HT-29 (cell line): ENCODE results near the gene POTEB3. TPM values are rescaled to one million over a fixed set of nuclear protein-coding genes. Genes with fewer than 3 reads are reported as not detected.
"Not testable (repeated sequence)": the region's sequence is repeated elsewhere in the genome, so short reads cannot be mapped to it uniquely, and the experiment has no call there.

ENCODE experiments used
- DNase-seq: peaks from one replicate; pipeline ENCODE4 v3.0.0-alpha.2; 2015; ENCODE audit warnings: low spot score
- small RNA-seq: library from RNA; depleted of rRNA; stranded (forward); fragments of <200 nt; gene quantifications from one replicate; pipeline ENCODE3, GENCODE V24; 2014
- total RNA-seq: library from RNA; depleted of rRNA; stranded (reverse); fragments of >200 nt; shearing (Covaris generic); gene quantifications from 2 replicates; pipeline ENCODE4 v1.2.3, GENCODE V29; 2014; rRNA removed

POTEB3 gene
- total RNA-seq = not detected in 2 replicates

GRCh38 chr15:21440399-21440798, at the start of gene POTEB3:
POTEB3 (minus strand) TSS chr15:21440499; CDS start chr15:21440011, 488 bp downstream.
- not testable (repeated sequence) for DNase-seq

GRCh38 chr15:21453683-21454082, 13.4 kb upstream of the POTEB3 start:
- DNase-seq = not testable (repeated sequence)

- DNase-seq = not testable (repeated sequence)
These were observed 11.7 kb upstream of the POTEB3 start for GRCh38 chr15:21451920-21452563.

- DNase-seq = not testable (repeated sequence)
These were observed 11.2 kb upstream of the POTEB3 start for GRCh38 chr15:21451487-21451886.

- DNase-seq = not testable (repeated sequence)
These were observed 32.9 kb downstream of the POTEB3 start for GRCh38 chr15:21407366-21407765.

- not testable (repeated sequence) for DNase-seq
These were observed 38.8 kb downstream of the POTEB3 start for GRCh38 chr15:21401531-21401930.

- not testable (repeated sequence) for DNase-seq
These were observed 41.2 kb downstream of the POTEB3 start for GRCh38 chr15:21399111-21399510.

GRCh38 chr15:21398511-21398910, 41.8 kb downstream of the POTEB3 start:
- not testable (repeated sequence) for DNase-seq

- DNase-seq = not testable (repeated sequence)
These were observed 42.6 kb downstream of the POTEB3 start for GRCh38 chr15:21397656-21398055.

- not testable (repeated sequence) for DNase-seq
These were observed 43.1 kb downstream of the POTEB3 start for GRCh38 chr15:21397186-21397585.

GRCh38 chr15:21385961-21386360, 54.3 kb downstream of the POTEB3 start:
- not testable (repeated sequence) for DNase-seq

- not testable (repeated sequence) for DNase-seq
These were observed 56.3 kb downstream of the POTEB3 start for GRCh38 chr15:21383866-21384485.

- DNase-seq = not testable (repeated sequence)
These were observed 66.6 kb downstream of the POTEB3 start for GRCh38 chr15:21373682-21374081.

- DNase-seq = not testable (repeated sequence)
These were observed 71.1 kb downstream of the POTEB3 start for GRCh38 chr15:21369177-21369576.

GRCh38 chr15:21368625-21369024, 71.7 kb downstream of the POTEB3 start:
- not testable (repeated sequence) for DNase-seq

Small RNA genes within 50 kb of the gene (small RNA-seq; reads per million reads assigned to genes)
- gene GRAMD4P6 = not detected
- not detected for gene MIR3118-3
- not detected for gene RF00026
